HepG2 (cell line): ENCODE results near the gene CDC25C. TPM values are rescaled to one million over a fixed set of nuclear protein-coding genes. Genes with fewer than 3 reads are reported as not detected.
A peak's percentile ranks its signal among the peaks of the same experiment; 100 is the strongest.

ENCODE experiments used
- AGO1 ChIP-seq: fragments of 200-400 bp; formaldehyde crosslinking; IDR thresholded peaks from 2 replicates; pipeline ENCODE4 v1.6.1; 2017; ENCODE audit warnings: mild to moderate bottlenecking, low read depth, low read length, moderate library complexity; ENCODE audit not compliant: poor library complexity, severe bottlenecking
- CBFB ChIP-seq: sonication (generic); formaldehyde crosslinking; IDR thresholded peaks from 2 replicates; pipeline ENCODE4 v1.4.0; 2020; ENCODE audit warnings: missing genetic modification reagents
- CCAR2 ChIP-seq: fragments of 200-400 bp; formaldehyde crosslinking; optimal IDR thresholded peaks from 2 replicates; pipeline ENCODE3; 2018; ENCODE audit warnings: low read depth, mild to moderate bottlenecking, low read length, moderate library complexity
- EP300 ChIP-seq, 3 experiments: sonication (generic) in 1 of 3; formaldehyde crosslinking in 1 of 3; IDR thresholded peaks; 2 replicates each; pipeline versions ENCODE4 v1.5.1 to v1.6.1; 2011 to 2020; ENCODE audit warnings: low read depth in 2 of 3, low read length in 2 of 3, borderline replicate concordance in 1 of 3, improper control_type of control experiment in 1 of 3, mild to moderate bottlenecking in 1 of 3, missing genetic modification reagents in 1 of 3, moderate library complexity in 1 of 3
- FOSL2 ChIP-seq: sonication (generic); formaldehyde crosslinking; IDR thresholded peaks from 2 replicates; pipeline ENCODE4 v1.4.0; 2020; ENCODE audit warnings: missing genetic modification reagents
- FOXJ3 ChIP-seq: sonication (generic); formaldehyde crosslinking; IDR thresholded peaks from 2 replicates; pipeline ENCODE4 v1.4.0; 2020; ENCODE audit warnings: missing genetic modification reagents, mild to moderate bottlenecking, borderline replicate concordance
- GATAD2A ChIP-seq: IDR thresholded peaks from 2 replicates; pipeline ENCODE4 v1.6.1; 2016
- JUN ChIP-seq: sonication (generic); formaldehyde crosslinking; IDR thresholded peaks from 2 replicates; pipeline ENCODE4 v1.4.0; 2020; ENCODE audit warnings: mild to moderate bottlenecking, missing genetic modification reagents
- KDM1A ChIP-seq: IDR thresholded peaks from 2 replicates; pipeline ENCODE4 v1.6.1; 2016; ENCODE audit warnings: missing compliant biosample characterization
- LCORL ChIP-seq, 2 experiments: fragments of 450-650 bp in 1 of 2; sonication (generic) in 1 of 2; formaldehyde crosslinking in 1 of 2; IDR thresholded peaks; 2 replicates each; pipeline versions ENCODE4 v1.5.0 to v1.6.1; 2017 to 2020; ENCODE audit warnings: antibody characterized with exemption in 1 of 2, missing genetic modification reagents in 1 of 2
- MED1 ChIP-seq: sonication (generic); formaldehyde crosslinking; IDR thresholded peaks from 2 replicates; pipeline ENCODE4 v1.4.0; 2020; ENCODE audit warnings: missing genetic modification reagents
- NBN ChIP-seq: fragments of 450-650 bp; conservative IDR thresholded peaks from 2 replicates; pipeline ENCODE4 v1.6.1; 2017
- NR2F6 ChIP-seq, 2 experiments: IDR thresholded peaks; 2 replicates each; pipeline ENCODE4 v1.6.1; 2016; ENCODE audit warnings: antibody characterized with exemption in 1 of 2, mild to moderate bottlenecking in 1 of 2
- ONECUT2 ChIP-seq: sonication (generic); formaldehyde crosslinking; IDR thresholded peaks from 2 replicates; pipeline ENCODE4 v1.4.0; 2020; ENCODE audit warnings: missing genetic modification reagents
- POGZ ChIP-seq: sonication (generic); formaldehyde crosslinking; IDR thresholded peaks from 2 replicates; pipeline ENCODE4 v1.4.0; 2020; ENCODE audit warnings: mild to moderate bottlenecking, missing genetic modification reagents
- REL ChIP-seq: sonication (generic); formaldehyde crosslinking; conservative IDR thresholded peaks from 2 replicates; pipeline ENCODE4 v1.8.0; 2022; ENCODE audit warnings: mild to moderate bottlenecking, missing genetic modification reagents, moderate library complexity
- SIN3B ChIP-seq: fragments of 150-350 bp; IDR thresholded peaks from 2 replicates; pipeline ENCODE4 v1.6.1; 2014; ENCODE audit warnings: low read length
- SMARCC2 ChIP-seq: fragments of 450-650 bp; IDR thresholded peaks from 2 replicates; pipeline ENCODE4 v1.6.1; 2017; ENCODE audit warnings: antibody characterized with exemption, mild to moderate bottlenecking
- SNAI1 ChIP-seq: sonication (generic); formaldehyde crosslinking; IDR thresholded peaks from 2 replicates; pipeline ENCODE4 v1.5.0; 2020; ENCODE audit warnings: mild to moderate bottlenecking, missing genetic modification reagents, borderline replicate concordance
- SRF ChIP-seq: IDR thresholded peaks from 2 replicates; pipeline ENCODE4 v1.6.1; 2011; ENCODE audit warnings: mild to moderate bottlenecking, low read depth, low read length, moderate library complexity
- SRSF1 ChIP-seq: fragments of 200-400 bp; formaldehyde crosslinking; optimal IDR thresholded peaks from 2 replicates; pipeline ENCODE3; 2017; ENCODE audit warnings: mild to moderate bottlenecking, low read depth, low read length, moderate library complexity
- TBX3 ChIP-seq: fragments of 450-650 bp; IDR thresholded peaks from 2 replicates; pipeline ENCODE4 v1.6.1; 2017; ENCODE audit warnings: antibody characterized with exemption, mild to moderate bottlenecking, inconsistent platforms, borderline replicate concordance
- XBP1 ChIP-seq: sonication (generic); formaldehyde crosslinking; IDR thresholded peaks from 2 replicates; pipeline ENCODE4 v1.5.0; 2020; ENCODE audit warnings: missing genetic modification reagents
- ZC3H13 ChIP-seq: sonication (generic); formaldehyde crosslinking; IDR thresholded peaks from 2 replicates; pipeline ENCODE4 v1.8.1; 2023; ENCODE audit warnings: mild to moderate bottlenecking, missing genetic modification reagents, moderate library complexity
- ZNF235 ChIP-seq: sonication (generic); formaldehyde crosslinking; IDR thresholded peaks from 2 replicates; pipeline ENCODE4 v1.8.1; 2023; ENCODE audit warnings: mild to moderate bottlenecking, missing genetic modification reagents, borderline replicate concordance
- ZNF263 ChIP-seq: sonication (generic); formaldehyde crosslinking; IDR thresholded peaks from 2 replicates; pipeline ENCODE4 v1.4.0; 2020; ENCODE audit warnings: missing genetic modification reagents
- ZNF431 ChIP-seq: sonication (generic); formaldehyde crosslinking; IDR thresholded peaks from 2 replicates; pipeline ENCODE4 v1.9.0; 2022; ENCODE audit warnings: missing genetic modification reagents, low read depth, mild to moderate bottlenecking, borderline replicate concordance
- ZNF510 ChIP-seq: sonication (generic); formaldehyde crosslinking; IDR thresholded peaks from 2 replicates; pipeline ENCODE4 v1.4.0; 2020; ENCODE audit warnings: low read depth, mild to moderate bottlenecking, missing genetic modification reagents
- ZNF850 ChIP-seq: sonication (generic); formaldehyde crosslinking; conservative IDR thresholded peaks from 2 replicates; pipeline ENCODE4 v1.9.0; 2021; ENCODE audit warnings: mild to moderate bottlenecking, missing genetic modification reagents
- polyA plus RNA-seq, 8 experiments: library from polyadenylated mRNA; depleted of rRNA in 3 of 8; stranded (reverse) in 7 of 8; unstranded in 1 of 8; fragments of >200 nt; fragmentation: Illumina TruSeq in 4 of 8; extraction: Trizol in 4 of 8; gene quantifications; 2 replicates each; pipeline versions ENCODE4 v1.2.1 to v1.2.3, GENCODE V29; 2011 to 2016; ENCODE audit warnings: low read depth in 4 of 8, missing spikeins in 1 of 8, mixed read lengths in 1 of 8; ENCODE audit not compliant: insufficient read depth in 1 of 8
- total RNA-seq, 5 experiments: library from RNA; depleted of rRNA; stranded (reverse); fragments of >200 nt; fragmentation: Illumina TruSeq; extraction: Trizol; gene quantifications; 2 replicates each; pipeline ENCODE4 v1.2.3, GENCODE V29; 2016; ENCODE audit warnings: low read depth in 1 of 5
- TF ChIP-seq, protein P1 (sequence below): sonication (generic); formaldehyde crosslinking; IDR thresholded peaks from 2 replicates; pipeline ENCODE4 v1.4.0; 2020; ENCODE audit warnings: mild to moderate bottlenecking, low read depth, missing genetic modification reagents
- TF ChIP-seq, protein P2 (sequence below): sonication (generic); formaldehyde crosslinking; IDR thresholded peaks from 2 replicates; pipeline ENCODE4 v1.4.0; 2020; ENCODE audit warnings: missing genetic modification reagents
- TF ChIP-seq, protein P3 (sequence below): sonication (generic); formaldehyde crosslinking; IDR thresholded peaks from 2 replicates; pipeline ENCODE4 v1.5.0; 2020; ENCODE audit warnings: missing genetic modification reagents

CDC25C gene
- total and polyA plus RNA-seq, 2 of the 13 experiments (the other 11 are each of a cell fraction or from before 2014, with no cell fraction given), result 17.7 to 27.6 TPM

GRCh38 chr5:138238034-138238433, 93.6 kb downstream of the CDC25C start (continued):
- TF ChIP-seq NBN (no peak), FOXJ3 (CRISPR knock-in tag) (peak; percentile 29; the same call in 1 of the 2 replicates), SIN3B (no peak), TBX3 (no peak), CBFB (no peak), ONECUT2 (CRISPR knock-in tag) (peak; percentile 90), MED1 (peak; percentile 40; the same call in 1 of the 2 replicates), XBP1 (CRISPR knock-in tag) (no peak), CCAR2 (no peak), AGO1 (no peak), NR2F6 (IDR thresholded peaks at IDR 0.05) (peak; percentile 51; the same call in 1 of the 2 replicates), NR2F6 (CRISPR knock-in tag; IDR thresholded peaks at IDR 0.05) (no peak), JUN (peak; percentile 45; the same call in 1 of the 2 replicates), POGZ (CRISPR knock-in tag) (peak; percentile 55; the same call in 1 of the 2 replicates), ZC3H13 (CRISPR knock-in tag) (no peak), ZNF431 (CRISPR knock-in tag) (no peak), ZNF235 (CRISPR knock-in tag) (no peak), SMARCC2 (0 out of 2 replicates have a peak, but pooled peaks have one; percentile 45), ZNF510 (CRISPR knock-in tag) (no peak), ZNF850 (no peak), ZNF263 (CRISPR knock-in tag) (no peak), GATAD2A (CRISPR knock-in tag) (peak; percentile 23; the same call in 1 of the 2 replicates), SRF (no peak), SRSF1 (no peak), LCORL (IDR thresholded peaks at IDR 0.05) (no peak), LCORL (CRISPR knock-in tag; IDR thresholded peaks at IDR 0.05) (peak; percentile 71; the same call in 1 of the 2 replicates), SNAI1 (CRISPR knock-in tag) (no peak), KDM1A (CRISPR knock-in tag) (no peak), FOSL2 (peak; percentile 65), EP300 (IDR thresholded peaks at IDR 0.05; ENCODE audit: low read depth in 2 of 2, low read length in 2 of 2) (peak in 1 of 2 experiments; percentile 68; a peak in 2 of 4 replicates), EP300 (CRISPR knock-in tag; IDR thresholded peaks at IDR 0.05; ENCODE audit: borderline replicate concordance) (no peak), REL (no peak)
- TF ChIP-seq, protein P1, sequence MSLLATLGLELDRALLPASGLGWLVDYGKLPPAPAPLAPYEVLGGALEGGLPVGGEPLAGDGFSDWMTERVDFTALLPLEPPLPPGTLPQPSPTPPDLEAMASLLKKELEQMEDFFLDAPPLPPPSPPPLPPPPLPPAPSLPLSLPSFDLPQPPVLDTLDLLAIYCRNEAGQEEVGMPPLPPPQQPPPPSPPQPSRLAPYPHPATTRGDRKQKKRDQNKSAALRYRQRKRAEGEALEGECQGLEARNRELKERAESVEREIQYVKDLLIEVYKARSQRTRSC, result no peak
- TF ChIP-seq, protein P2, sequence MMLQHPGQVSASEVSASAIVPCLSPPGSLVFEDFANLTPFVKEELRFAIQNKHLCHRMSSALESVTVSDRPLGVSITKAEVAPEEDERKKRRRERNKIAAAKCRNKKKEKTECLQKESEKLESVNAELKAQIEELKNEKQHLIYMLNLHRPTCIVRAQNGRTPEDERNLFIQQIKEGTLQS, result no peak
- TF ChIP-seq, protein P3, sequence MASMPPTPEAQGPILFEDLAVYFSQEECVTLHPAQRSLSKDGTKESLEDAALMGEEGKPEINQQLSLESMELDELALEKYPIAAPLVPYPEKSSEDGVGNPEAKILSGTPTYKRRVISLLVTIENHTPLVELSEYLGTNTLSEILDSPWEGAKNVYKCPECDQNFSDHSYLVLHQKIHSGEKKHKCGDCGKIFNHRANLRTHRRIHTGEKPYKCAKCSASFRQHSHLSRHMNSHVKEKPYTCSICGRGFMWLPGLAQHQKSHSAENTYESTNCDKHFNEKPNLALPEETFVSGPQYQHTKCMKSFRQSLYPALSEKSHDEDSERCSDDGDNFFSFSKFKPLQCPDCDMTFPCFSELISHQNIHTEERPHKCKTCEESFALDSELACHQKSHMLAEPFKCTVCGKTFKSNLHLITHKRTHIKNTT (CRISPR knock-in tag), result no peak
